Fibroblast of skin of right biceps (primary cell): ENCODE results near the gene GRIPAP1.
"Not testable (repeated sequence)": the region's sequence is repeated elsewhere in the genome, so short reads cannot be mapped to it uniquely, and the experiment has no call there.

ENCODE experiments used
- DNase-seq: peaks from one replicate; pipeline ENCODE4 v3.0.0-alpha.2; 2013

The GRIPAP1 gene

GRCh38 chrX:48992341-48992740 lies 9.7 kb downstream of the GRIPAP1 start:
- no peak for DNase-seq

DNA sequence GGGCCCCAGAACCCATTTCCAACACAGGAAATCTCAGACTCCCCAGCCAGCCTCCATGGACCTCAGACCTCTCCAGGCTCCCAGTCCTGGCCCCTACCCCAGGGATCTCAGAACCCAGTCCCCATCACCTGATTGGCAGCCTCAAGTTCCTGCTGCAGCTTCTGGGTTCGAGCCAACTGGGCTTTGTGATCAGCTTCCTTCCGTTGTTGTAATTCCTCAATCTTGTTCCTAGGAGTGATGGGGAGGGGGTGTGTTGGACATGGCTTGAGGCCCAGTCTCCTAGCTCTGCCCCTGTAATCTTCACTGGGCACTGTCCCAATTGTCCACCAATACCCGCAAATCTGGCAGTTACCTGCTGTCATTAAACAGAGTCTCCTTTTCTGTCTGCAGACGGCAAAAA lies 12.6 kb downstream of the GRIPAP1 start:
- no peak for DNase-seq

- no peak for DNase-seq
Measured at GRCh38 chrX:48983896-48984295, 18.2 kb downstream of the GRIPAP1 start.

- DNase-seq = no peak
Measured at GRCh38 chrX:48983081-48983480, 19.0 kb downstream of the GRIPAP1 start.

DNA sequence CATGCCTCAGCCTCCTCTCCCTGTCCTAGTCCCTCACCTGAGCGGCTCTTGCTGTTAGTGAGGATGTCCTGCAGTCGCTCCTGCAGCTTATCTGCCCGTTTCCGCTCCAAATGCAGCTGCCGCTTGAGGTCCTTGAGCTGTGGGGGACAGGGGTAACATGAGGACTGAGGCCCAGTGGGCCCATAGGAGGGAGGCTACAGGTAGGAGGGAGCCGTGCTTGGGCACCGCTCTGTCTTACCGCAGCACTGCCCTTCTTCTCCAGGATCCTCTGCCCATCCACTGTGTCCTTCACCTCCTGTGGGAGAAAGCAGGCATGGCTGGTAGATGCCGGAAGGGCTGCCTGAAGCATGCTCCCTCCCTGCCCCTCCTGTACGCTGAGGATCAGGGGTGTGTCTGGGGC lies 20.9 kb downstream of the GRIPAP1 start:
- DNase-seq = no peak

DNA sequence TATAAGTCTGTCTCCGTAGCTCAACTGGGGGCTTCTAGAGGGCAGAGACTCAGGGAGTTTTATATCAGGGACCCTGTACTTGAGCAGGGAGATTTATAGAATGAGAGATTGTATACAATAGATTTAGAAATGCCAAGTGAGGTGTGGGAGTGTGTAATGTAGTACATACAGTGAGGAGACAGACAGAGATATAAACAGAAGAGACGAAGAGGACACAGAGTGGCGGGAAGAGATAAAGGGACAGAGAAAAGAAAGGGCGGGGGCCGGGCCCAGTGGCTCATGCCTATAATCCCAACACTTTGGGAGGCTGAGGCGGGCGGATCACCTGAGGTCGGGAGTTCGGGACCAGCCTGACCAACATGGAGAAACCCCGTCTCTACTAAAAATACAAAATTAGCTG lies 21.7 kb downstream of the GRIPAP1 start:
- DNase-seq = not testable (repeated sequence)

- DNase-seq = no peak
Measured at GRCh38 chrX:48978226-48978625, 23.8 kb downstream of the GRIPAP1 start.

DNA sequence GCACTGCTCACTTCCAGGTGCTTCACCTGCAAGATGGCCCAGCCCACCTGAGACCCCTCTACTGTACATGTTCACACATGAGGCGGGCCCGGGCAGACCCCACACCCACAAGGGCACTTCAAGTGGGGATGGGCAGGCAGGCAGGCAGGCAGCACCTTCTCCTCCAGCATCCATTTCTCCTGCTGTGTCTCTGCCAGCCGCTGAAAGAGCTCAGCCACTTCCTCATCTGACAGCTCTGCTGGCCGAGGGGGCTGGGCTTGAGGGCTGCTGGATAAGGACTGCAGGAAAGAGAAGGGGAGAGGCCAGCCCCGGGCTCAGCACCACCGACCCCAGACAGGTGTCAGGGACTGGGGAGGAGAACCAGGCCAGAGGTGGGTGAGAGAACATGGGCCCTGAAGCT lies 26.0 kb downstream of the GRIPAP1 start:
- DNase-seq = no peak

GRCh38 chrX:48975541-48975940 lies 26.5 kb downstream of the GRIPAP1 start:
- DNase-seq = no peak

DNA sequence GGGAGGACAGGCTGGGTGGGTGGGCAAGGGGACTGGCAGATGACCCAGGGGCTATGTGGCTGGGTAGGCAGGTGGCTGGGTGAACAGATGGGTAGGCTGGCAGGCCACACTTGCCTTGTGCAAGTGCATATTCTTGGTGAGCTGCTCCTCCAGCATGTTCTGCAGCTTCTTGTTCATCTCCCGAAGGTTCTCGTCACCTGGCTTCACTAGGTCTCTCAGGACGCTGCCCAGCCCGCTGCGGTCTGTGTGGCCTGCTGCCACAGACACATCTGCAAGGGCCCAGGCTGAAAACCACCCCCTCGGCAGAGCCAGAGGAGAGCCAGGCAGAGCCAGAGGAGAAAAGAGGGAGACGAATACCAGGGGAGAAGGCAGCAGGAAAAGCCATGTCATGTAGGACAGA lies 27.0 kb downstream of the GRIPAP1 start:
- no peak for DNase-seq

GRCh38 chrX:48974574-48974973 lies 27.5 kb downstream of the GRIPAP1 start:
- no peak for DNase-seq

DNA sequence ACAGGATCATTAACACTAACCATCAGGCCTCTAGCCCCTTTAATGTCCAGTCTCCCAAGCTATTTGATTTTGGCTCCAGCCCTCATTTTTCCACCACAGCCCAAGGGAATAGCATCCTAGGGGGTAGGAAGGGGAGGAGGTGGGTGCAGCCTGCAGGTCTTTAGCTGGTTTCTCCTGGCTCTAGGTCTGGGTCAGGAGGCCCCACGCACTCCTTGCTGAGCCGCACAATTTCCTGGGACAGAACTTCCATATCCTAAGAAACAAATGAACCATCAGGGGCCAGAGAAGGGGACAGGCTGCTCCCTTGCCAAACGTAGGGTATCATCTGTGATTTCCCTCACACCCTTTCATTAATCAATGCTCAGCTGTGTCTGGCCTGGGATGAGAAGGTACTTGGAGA lies 28.0 kb downstream of the GRIPAP1 start:
- no peak for DNase-seq

GRCh38 chrX:48972220-48973164 lies 29.6 kb downstream of the GRIPAP1 start:
- DNase-seq = peak; percentile 62

DNA sequence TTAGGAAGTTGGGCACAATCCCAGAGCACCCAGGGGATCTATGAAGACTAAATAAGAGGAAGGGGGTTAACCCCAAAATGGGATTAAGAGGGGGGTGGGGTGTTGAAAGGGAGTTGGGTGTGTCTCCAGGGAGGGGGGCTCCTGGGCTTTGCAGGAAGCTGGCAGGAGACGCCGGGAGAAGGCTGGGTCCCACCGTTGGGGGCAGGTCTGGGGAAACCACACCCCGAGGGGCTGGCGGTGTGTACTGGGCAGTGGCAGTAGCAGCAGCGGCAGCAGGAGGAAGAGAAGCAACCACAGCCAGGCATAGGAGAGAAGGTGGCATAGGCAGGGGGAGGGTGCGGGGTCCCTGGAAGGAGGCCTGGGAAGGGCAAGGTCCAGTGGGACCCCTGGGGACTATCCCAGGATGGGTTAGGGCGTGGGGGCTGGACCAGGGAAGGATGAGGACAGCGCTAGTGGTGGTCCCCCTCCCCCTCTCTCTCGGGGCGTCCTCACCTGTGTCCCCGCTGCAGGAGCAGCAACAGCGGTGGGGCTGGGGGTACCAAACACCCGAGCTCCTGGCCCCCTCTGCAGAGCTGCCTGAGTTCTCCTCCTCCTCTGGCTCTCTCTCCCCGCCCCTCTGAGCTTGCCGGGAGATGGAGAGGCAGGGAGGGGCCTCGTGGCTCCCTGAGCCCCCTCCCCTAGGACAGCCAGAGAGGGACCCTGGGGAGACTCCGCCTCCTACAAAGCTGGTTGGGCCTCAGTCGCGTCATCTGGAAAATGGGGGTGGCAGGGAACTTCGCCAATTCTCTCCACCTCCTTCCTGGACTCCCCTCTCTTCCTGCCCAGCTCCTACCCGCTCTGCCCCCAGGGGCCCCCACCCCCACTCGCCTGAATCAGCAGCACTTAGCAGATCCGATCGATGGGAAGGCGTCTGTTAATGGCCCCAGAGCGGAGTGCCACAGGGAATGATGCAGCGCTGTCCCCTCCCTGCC lies 30.5 kb downstream of the GRIPAP1 start, which contains the start of gene KCND1:
KCND1 (minus strand) TSS at position 596 of the 971 bp plus-strand sequence. CDS start 1,573 bp downstream, outside the sequence.
- DNase-seq = peak; percentile 79

DNA sequence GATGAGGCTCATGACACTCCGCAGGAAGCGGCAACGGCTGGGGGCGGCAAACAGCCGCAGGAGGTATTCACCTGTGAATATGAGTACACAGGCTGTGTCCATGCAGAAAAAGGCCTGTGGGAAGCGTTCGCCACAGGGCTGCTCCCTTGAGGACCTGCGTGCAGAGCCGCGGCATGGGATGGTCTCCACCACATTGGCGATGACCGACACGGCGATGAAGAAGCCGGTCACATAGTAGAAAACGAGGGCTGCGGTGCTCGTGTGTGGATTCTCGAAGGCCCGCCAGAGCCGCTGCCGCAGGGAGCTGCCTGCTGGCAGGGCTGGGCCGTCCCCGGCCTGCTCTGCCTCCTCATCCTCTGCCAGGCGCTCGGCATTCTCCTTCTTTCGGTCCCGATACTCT lies 32.6 kb downstream of the GRIPAP1 start:
- DNase-seq = no peak

DNA sequence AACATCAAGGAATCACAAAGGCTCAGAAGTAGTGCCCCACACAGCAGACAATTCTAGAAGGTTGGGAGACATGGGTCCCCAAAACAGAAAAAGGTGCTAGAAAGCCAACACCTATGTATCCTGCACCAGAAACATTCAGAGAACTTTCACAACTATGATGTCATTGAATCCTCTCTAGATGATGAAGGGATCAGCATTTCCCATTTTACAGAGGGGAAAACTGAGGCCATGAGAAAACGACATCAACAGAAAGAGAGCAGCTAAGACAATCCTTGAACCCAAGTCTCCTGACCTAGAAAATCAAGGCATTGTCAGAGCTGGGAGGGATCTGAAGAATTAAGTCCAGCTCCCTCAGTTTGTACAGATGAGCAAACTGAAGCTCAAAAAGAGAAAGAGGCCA lies 33.7 kb downstream of the GRIPAP1 start:
- DNase-seq = no peak

GRCh38 chrX:48966796-48967579 lies 35.1 kb downstream of the GRIPAP1 start:
- peak; percentile 43 for DNase-seq

DNA sequence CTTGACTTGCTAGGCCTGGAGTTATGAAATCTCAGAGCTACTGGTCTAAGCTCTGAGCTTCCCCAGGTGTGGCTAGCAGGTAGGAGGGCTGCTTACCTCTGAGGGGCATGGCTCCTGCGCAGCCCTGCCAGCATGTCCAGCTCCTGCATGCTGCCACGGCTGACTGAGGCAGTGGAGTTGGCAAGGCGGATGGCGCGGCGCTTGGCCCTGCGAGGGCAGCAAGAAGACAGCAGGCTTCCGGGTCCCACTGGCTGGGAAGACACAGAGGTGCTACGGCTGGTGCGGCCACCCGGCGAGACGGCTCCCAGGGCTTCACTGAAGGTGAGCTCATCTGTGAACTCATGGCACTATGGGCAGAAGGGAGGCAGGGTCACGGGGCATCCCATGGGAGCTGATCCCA lies 36.1 kb downstream of the GRIPAP1 start:
- DNase-seq = no peak

GRCh38 chrX:48961585-48962091 lies 40.4 kb downstream of the GRIPAP1 start:
- DNase-seq = no peak

DNA sequence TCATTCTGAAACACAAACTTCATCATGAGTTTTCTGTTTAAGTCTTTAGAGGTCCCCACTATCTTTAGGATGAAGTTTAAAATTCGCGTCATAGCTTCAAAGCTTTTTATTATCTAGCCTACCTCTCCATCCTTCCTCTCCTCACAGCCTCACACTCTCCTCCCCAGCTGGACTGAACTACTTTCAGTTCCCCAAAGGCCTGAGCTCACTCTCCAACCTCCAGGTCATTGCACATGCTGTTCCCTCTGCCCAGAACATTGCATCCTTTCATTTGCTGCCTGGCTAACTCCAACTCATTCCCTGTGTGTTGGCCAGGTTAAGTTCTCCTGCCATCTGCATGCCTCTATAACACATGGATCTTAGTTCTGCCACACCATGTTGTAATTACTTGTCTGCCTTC lies 41.8 kb downstream of the GRIPAP1 start:
- no peak for DNase-seq

GRCh38 chrX:48958635-48959094 lies 43.4 kb downstream of the GRIPAP1 start:
- peak; percentile 67 for DNase-seq
